Activated CD4-positive, alpha-beta T cell treated with anti-CD3 and anti-CD28 coated beads for 36 hours (primary cell): Measurements from ENCODE around the gene CD209. TPM values are rescaled to one million over a fixed set of nuclear protein-coding genes. Genes with fewer than 3 reads are reported as not detected.

Experiments used
- ATAC-seq: fragments of 200-7000 bp; cut with Tn5 transposase; one replicate; pipeline ENCODE4 v1.10.0; 2021; ENCODE audit warnings: mild to moderate bottlenecking, moderate library complexity
- CTCF ChIA-PET: fragments of 350-600 bp; sonication (Branson Sonifier 250); formaldehyde crosslinking; loops from one replicate; lab custom pipeline; 2021; ENCODE audit warnings: antibody characterized with exemption; lab: Charles Lee
- POLR2A ChIA-PET: fragments of 350-600 bp; sonication (Branson Sonifier 250); formaldehyde crosslinking; loops from one replicate; lab custom pipeline; 2021; ENCODE audit warnings: antibody characterized with exemption, inconsistent platforms; lab: Charles Lee
- DNase-seq: peaks from one replicate; pipeline ENCODE4 v3.0.0-alpha.2; 2020
- H3K27ac Mint-ChIP-seq: one replicate; pipeline ENCODE4 v1.8.0; 2021; ENCODE audit warnings: mixed read lengths
- H3K27me3 Mint-ChIP-seq: one replicate; pipeline ENCODE4 v1.8.0; 2021; ENCODE audit warnings: mixed read lengths
- H3K36me3 Mint-ChIP-seq: one replicate; pipeline ENCODE4 v1.8.0; 2021; ENCODE audit warnings: low read depth, mixed read lengths
- H3K4me1 Mint-ChIP-seq: one replicate; pipeline ENCODE4 v1.8.0; 2021; ENCODE audit warnings: mixed read lengths
- H3K4me3 Mint-ChIP-seq: one replicate; pipeline ENCODE4 v1.8.0; 2021; ENCODE audit warnings: mild to moderate bottlenecking, moderate library complexity, mixed read lengths
- H3K9me3 Mint-ChIP-seq: one replicate; pipeline ENCODE4 v1.8.0; 2021; ENCODE audit warnings: low read depth, mixed read lengths
- intact Hi-C, 2 experiments: fragments of 100-400 bp; cut with DNase I in 1 of 2; cut with micrococcal nuclease in 1 of 2; formaldehyde crosslinking; loops; one replicate each; pipeline versions ENCODE4 v1.14.2 to v1.15.1; 2022 to 2024; cut with DNase I, micrococcal nuclease
- total RNA-seq, 2 experiments: library from RNA; stranded (reverse); gene quantifications; one replicate each; pipeline ENCODE4 v1.2.3, GENCODE V29; 2021

CD209 gene
- total RNA-seq, 2 experiments from 2014 or later, result not detected

DNA sequence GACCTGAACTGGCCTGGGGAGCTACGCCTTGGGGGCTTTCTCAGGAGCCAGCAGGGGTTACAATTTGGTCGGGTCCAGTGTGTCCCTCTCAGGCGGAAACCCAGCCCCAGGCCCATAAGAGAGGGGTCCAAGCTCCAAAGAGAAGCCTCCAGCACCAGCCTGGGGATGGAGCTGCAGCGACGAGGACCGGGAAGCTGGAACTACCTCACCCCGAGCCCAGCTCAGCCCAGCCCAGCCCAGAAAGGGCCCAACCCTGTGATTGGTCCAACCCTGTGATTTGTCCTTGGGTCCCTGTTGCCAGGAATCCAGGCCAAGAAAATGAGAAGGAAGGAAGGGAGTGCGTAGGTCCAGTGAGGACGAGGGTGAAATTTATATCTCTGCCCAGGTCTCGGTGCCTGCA is 39.8 kb upstream of the CD209 start:
- Mint-ChIP-seq H3K4me1 (peaks cover 12% of the 10 kb centered on the region), H3K27me3 (peaks cover 51% of the 10 kb centered on the region), H3K9me3 (no peaks in the 10 kb centered on the region), H3K36me3 (no peaks in the 10 kb centered on the region), H3K4me3 (no peak overlapping the region), H3K27ac (no peak overlapping the region)
- ATAC-seq (no peak), DNase-seq (no peak)
- intact Hi-C loops, result no loop called here
- ChIA-PET CTCF (interaction anchor here (1.2 kb wide), 1 partner anchor 13 kb away, joined by 3 read pairs; no protein-coding TSS in a partner anchor), POLR2A (no interaction called here)

GRCh38 chr19:7784856-7785255 is 37.5 kb upstream of the CD209 start:
- H3K4me1 Mint-ChIP-seq, result peaks cover 12% of the 10 kb centered on the region
- ATAC-seq, result no peak
- ChIA-PET CTCF (no interaction called here), POLR2A (no interaction called here)
- no peak for DNase-seq
- no peak overlapping the region for H3K27ac Mint-ChIP-seq
- intact Hi-C loops, result no loop called here
- H3K4me3 Mint-ChIP-seq, result no peak overlapping the region
- peaks cover 54% of the 10 kb centered on the region for H3K27me3 Mint-ChIP-seq
- H3K9me3 Mint-ChIP-seq, result no peaks in the 10 kb centered on the region
- H3K36me3 Mint-ChIP-seq, result no peaks in the 10 kb centered on the region

DNA sequence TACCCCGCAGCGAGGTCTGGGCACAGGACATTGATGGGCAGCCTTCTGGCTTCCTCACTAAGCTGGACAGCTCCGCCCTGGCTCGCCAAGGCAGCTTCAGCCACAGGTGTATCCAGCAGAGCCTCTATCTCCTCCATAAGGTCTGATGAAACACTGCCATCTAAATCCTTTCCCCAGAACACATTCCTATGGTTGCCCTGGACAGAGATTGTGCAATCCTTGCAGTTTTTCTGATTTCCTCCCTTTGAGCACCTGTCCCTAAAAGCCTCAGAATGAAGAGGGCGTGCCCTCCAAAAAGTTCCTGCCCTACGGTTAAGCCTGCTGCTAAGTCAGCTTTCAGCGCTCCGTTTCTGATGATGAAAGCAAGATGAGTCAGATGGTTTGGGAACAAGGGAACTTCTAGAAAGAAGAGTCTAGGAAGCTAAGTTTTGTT is 36.7 kb upstream of the CD209 start:
- Mint-ChIP-seq H3K27me3 (peaks cover 46% of the 10 kb centered on the region), H3K4me3 (no peak overlapping the region), H3K9me3 (no peaks in the 10 kb centered on the region), H3K36me3 (no peaks in the 10 kb centered on the region), H3K4me1 (peaks cover 5% of the 10 kb centered on the region), H3K27ac (no peak overlapping the region)
- ChIA-PET CTCF (no interaction called here), POLR2A (no interaction called here)
- ATAC-seq (no peak), DNase-seq (no peak)
- intact Hi-C loops, result no loop called here

DNA sequence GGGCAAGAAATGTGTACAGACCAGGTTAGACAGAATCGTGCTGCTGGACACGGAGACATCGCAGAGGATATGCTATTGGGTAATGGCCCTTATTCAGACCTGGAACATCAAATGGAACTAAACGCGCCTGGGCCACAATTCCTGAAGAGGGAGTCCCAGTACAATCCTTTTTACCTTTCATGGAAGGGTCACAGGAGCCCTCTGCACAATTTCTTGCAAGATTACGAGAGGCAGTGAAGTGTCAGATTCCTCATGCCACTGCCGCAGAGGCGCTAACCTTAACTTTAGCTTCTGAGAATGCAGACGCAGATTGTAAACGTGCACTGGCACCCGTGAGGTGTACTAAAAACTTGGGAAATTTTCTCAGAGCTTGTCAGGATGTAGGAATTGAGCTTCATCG is 33.8 kb upstream of the CD209 start:
- CTCF ChIA-PET, result interaction anchor here (1.3 kb wide), 1 partner anchor 19 kb away, joined by 3 read pairs; no protein-coding TSS in a partner anchor
- peaks cover 3% of the 10 kb centered on the region for H3K4me1 Mint-ChIP-seq

GRCh38 chr19:7779631-7780486 is 32.5 kb upstream of the CD209 start:
- peaks cover 3% of the 10 kb centered on the region for H3K4me1 Mint-ChIP-seq
- DNase-seq (no peak), ATAC-seq (no peak)
- H3K27ac Mint-ChIP-seq, result no peak overlapping the region
- ChIA-PET CTCF (interaction anchor here (0.6 kb wide), 1 partner anchor 12 kb away, joined by 3 read pairs; no protein-coding TSS in a partner anchor), POLR2A (no interaction called here)
- no peaks in the 10 kb centered on the region for H3K9me3 Mint-ChIP-seq
- no peak overlapping the region for H3K4me3 Mint-ChIP-seq
- no peaks in the 10 kb centered on the region for H3K36me3 Mint-ChIP-seq
- peaks cover 44% of the 10 kb centered on the region for H3K27me3 Mint-ChIP-seq
- intact Hi-C loops, result no loop called here

More for the DNA sequence above, 33.8 kb upstream of the CD209 start:
- Mint-ChIP-seq H3K27ac (no peak overlapping the region), H3K9me3 (no peaks in the 10 kb centered on the region), H3K27me3 (peaks cover 43% of the 10 kb centered on the region), H3K4me3 (no peak overlapping the region), H3K36me3 (no peaks in the 10 kb centered on the region)
- ATAC-seq (no peak), DNase-seq (no peak)
- POLR2A ChIA-PET, result no interaction called here
- intact Hi-C loops, result no loop called here

GRCh38 chr19:7778081-7778480 is 30.7 kb upstream of the CD209 start:
- H3K36me3 Mint-ChIP-seq, result no peaks in the 10 kb centered on the region

GRCh38 chr19:7775761-7776160 is 28.4 kb upstream of the CD209 start:
- no peak for ATAC-seq
- no peak for DNase-seq
- ChIA-PET CTCF (interaction anchor here (0.6 to 0.7 kb wide), 4 partner anchors 18 to 209 kb away, joined by 3 read pairs; no protein-coding TSS in a partner anchor), POLR2A (interaction anchor here (0.6 kb wide), 1 partner anchor 63 kb away, joined by 4 read pairs; no protein-coding TSS in a partner anchor)
- no peak overlapping the region for H3K27ac Mint-ChIP-seq
- H3K9me3 Mint-ChIP-seq, result no peaks in the 10 kb centered on the region
- H3K27me3 Mint-ChIP-seq, result peaks cover 25% of the 10 kb centered on the region
- peaks cover 27% of the 10 kb centered on the region for H3K4me1 Mint-ChIP-seq
- H3K4me3 Mint-ChIP-seq, result no peak overlapping the region
- no peaks in the 10 kb centered on the region for H3K36me3 Mint-ChIP-seq
- intact Hi-C loops, result no loop called here

More at GRCh38 chr19:7778081-7778480, 30.7 kb upstream of the CD209 start:
- H3K4me1 Mint-ChIP-seq, result peaks cover 6% of the 10 kb centered on the region
- ChIA-PET POLR2A (no interaction called here), CTCF (no interaction called here)
- no peak overlapping the region for H3K4me3 Mint-ChIP-seq
- intact Hi-C loops, result no loop called here
- H3K9me3 Mint-ChIP-seq, result no peaks in the 10 kb centered on the region
- H3K27me3 Mint-ChIP-seq, result peaks cover 30% of the 10 kb centered on the region
- no peak overlapping the region for H3K27ac Mint-ChIP-seq
- ATAC-seq (no peak), DNase-seq (no peak)

GRCh38 chr19:7773841-7774240 is 26.5 kb upstream of the CD209 start:
- intact Hi-C loops, result loop anchor here (2.0 to 5.0 kb wide), 3 partner anchors 37 to 281 kb away; no protein-coding TSS in a partner anchor
- no peak overlapping the region for H3K27ac Mint-ChIP-seq
- no peak overlapping the region for H3K4me3 Mint-ChIP-seq

DNA sequence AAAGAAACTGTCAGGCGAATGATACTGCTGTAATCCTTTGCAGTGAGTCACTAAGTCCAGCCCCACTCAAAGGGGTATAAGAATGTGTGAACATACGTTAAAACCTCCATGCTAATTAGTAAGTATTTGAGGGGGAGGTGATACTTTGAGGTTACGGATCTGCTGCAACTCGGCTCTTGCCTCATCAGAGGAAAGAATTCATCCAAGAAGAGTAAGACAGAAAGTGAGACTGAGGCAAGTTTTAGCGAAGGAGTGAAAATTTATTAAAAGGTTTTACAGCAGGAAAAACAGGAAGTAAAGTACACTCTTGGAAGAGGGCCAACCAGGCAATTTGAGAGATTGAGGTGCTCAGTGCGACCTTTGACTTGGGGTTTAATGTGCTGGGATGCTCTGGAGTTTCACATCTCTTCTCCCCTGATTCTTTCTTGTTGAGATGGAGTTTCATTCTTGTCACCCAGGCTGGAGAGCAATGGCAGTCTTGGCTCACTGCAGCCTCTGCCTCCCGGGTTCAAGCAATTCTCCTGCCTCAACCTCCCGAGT is 25.5 kb upstream of the CD209 start:
- peaks cover 31% of the 10 kb centered on the region for H3K27me3 Mint-ChIP-seq
- ATAC-seq (peak; percentile 97), DNase-seq (peak; percentile 64)
- peak overlapping the region; percentile 85 for H3K27ac Mint-ChIP-seq
- H3K4me3 Mint-ChIP-seq, result peak overlapping the region; percentile 13
- peaks cover 27% of the 10 kb centered on the region for H3K4me1 Mint-ChIP-seq
- H3K9me3 Mint-ChIP-seq, result no peaks in the 10 kb centered on the region
- POLR2A ChIA-PET, result no interaction called here
- CTCF ChIA-PET, result interaction anchor here (0.6 to 1.3 kb wide), 2 partner anchors 23 to 75 kb away, joined by 3 to 5 read pairs; no protein-coding TSS in a partner anchor
- intact Hi-C loops, result loop anchor here (1.0 to 5.0 kb wide), 7 partner anchors 22 to 280 kb away; no protein-coding TSS in a partner anchor
- H3K36me3 Mint-ChIP-seq, result no peaks in the 10 kb centered on the region

More at GRCh38 chr19:7773841-7774240, 26.5 kb upstream of the CD209 start:
- Mint-ChIP-seq H3K27me3 (peaks cover 29% of the 10 kb centered on the region), H3K4me1 (peaks cover 27% of the 10 kb centered on the region), H3K9me3 (no peaks in the 10 kb centered on the region), H3K36me3 (no peaks in the 10 kb centered on the region)
- no peak for DNase-seq
- ChIA-PET CTCF (interaction anchor here (1.3 kb wide), 1 partner anchor 480 kb away, joined by 3 read pairs; no protein-coding TSS in a partner anchor), POLR2A (no interaction called here)
- no peak for ATAC-seq

DNA sequence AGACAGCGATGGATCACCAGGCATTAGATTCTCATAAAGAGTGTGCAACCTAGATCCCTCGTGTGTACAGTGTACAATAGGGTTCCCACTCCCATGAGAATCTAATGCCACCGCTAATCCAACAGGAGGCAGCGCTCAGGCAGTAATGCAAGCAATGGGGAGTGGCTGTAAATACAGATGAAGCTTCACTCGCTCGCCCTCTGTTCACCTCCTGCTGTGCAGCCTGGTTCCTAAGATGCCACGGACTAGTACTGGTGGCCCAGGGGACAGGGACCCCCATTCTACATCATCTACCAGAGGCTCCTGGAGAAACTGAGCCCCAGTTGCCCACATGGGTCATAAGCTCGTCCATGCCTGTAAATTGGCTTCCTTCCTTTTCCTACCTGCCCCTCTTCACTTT is 23.7 kb upstream of the CD209 start:
- H3K27ac Mint-ChIP-seq, result peak overlapping the region; percentile 48
- ATAC-seq (no peak), DNase-seq (no peak)
- peaks cover 27% of the 10 kb centered on the region for H3K4me1 Mint-ChIP-seq
- H3K36me3 Mint-ChIP-seq, result no peaks in the 10 kb centered on the region
- ChIA-PET POLR2A (no interaction called here), CTCF (interaction anchor here (0.6 to 1.3 kb wide), 3 partner anchors 8 to 239 kb away, joined by 3 to 5 read pairs (median 3); partner anchors contain the start of genes CLEC4M and TRAPPC5)
- intact Hi-C loops, result loop anchor here in 1 of 2 experiments (5.0 kb wide), 1 partner anchor 34 kb away; no protein-coding TSS in a partner anchor
- H3K27me3 Mint-ChIP-seq, result peaks cover 34% of the 10 kb centered on the region
- no peaks in the 10 kb centered on the region for H3K9me3 Mint-ChIP-seq
- H3K4me3 Mint-ChIP-seq, result no peak overlapping the region

GRCh38 chr19:7769171-7769570 is 21.8 kb upstream of the CD209 start:
- DNase-seq, result no peak
- ChIA-PET CTCF (no interaction called here), POLR2A (no interaction called here)
- H3K4me3 Mint-ChIP-seq, result no peak overlapping the region
- H3K4me1 Mint-ChIP-seq, result peaks cover 27% of the 10 kb centered on the region
- no peak overlapping the region for H3K27ac Mint-ChIP-seq
- H3K36me3 Mint-ChIP-seq, result no peaks in the 10 kb centered on the region
- ATAC-seq, result no peak
- intact Hi-C loops, result no loop called here
- H3K27me3 Mint-ChIP-seq, result peaks cover 28% of the 10 kb centered on the region
- H3K9me3 Mint-ChIP-seq, result no peaks in the 10 kb centered on the region
